HT-29 (cell line): Measurements from ENCODE around the gene HS6ST2. TPM values are rescaled to one million over a fixed set of nuclear protein-coding genes. Genes with fewer than 3 reads are reported as not detected.
A peak's percentile ranks its signal among the peaks of the same experiment; 100 is the strongest.

Experiments used
- DNase-seq: peaks from one replicate; pipeline ENCODE4 v3.0.0-alpha.2; 2015; ENCODE audit warnings: low spot score
- total RNA-seq: library from RNA; depleted of rRNA; stranded (reverse); fragments of >200 nt; shearing (Covaris generic); gene quantifications from 2 replicates; pipeline ENCODE4 v1.2.3, GENCODE V29; 2014

Gene HS6ST2
- total RNA-seq, 1 experiment from 2014 or later: not detected

- DNase-seq: no peak
Measured at GRCh38 chrX:132848296-132848970, 110.0 kb downstream of the HS6ST2 start.

GRCh38 chrX:132843363-132843762, 115.1 kb downstream of the HS6ST2 start:
- DNase-seq: no peak

- DNase-seq: no peak
Measured at GRCh38 chrX:132842460-132843238, 115.8 kb downstream of the HS6ST2 start.

- no peak for DNase-seq
Measured at GRCh38 chrX:132837967-132838366, 120.5 kb downstream of the HS6ST2 start.

GRCh38 chrX:132837126-132837525, 121.3 kb downstream of the HS6ST2 start:
- peak; percentile 3 for DNase-seq

GRCh38 chrX:132836471-132836870, 122.0 kb downstream of the HS6ST2 start:
- DNase-seq: no peak

GRCh38 chrX:132834741-132835140, 123.7 kb downstream of the HS6ST2 start:
- no peak for DNase-seq

- no peak for DNase-seq
Measured at GRCh38 chrX:132834109-132834508, 124.3 kb downstream of the HS6ST2 start.

- no peak for DNase-seq
Measured at GRCh38 chrX:132833373-132833772, 125.1 kb downstream of the HS6ST2 start.

- no peak for DNase-seq
Measured at GRCh38 chrX:132831336-132831973, 127.0 kb downstream of the HS6ST2 start.

- no peak for DNase-seq
Measured at GRCh38 chrX:132822634-132823012, 135.8 kb downstream of the HS6ST2 start.

- DNase-seq: no peak
Measured at GRCh38 chrX:132821974-132822633, 136.3 kb downstream of the HS6ST2 start.

- no peak for DNase-seq
Measured at GRCh38 chrX:132820675-132821074, 137.8 kb downstream of the HS6ST2 start.

GRCh38 chrX:132819711-132820264, 138.6 kb downstream of the HS6ST2 start:
- DNase-seq: no peak

GRCh38 chrX:132818638-132819037, 139.8 kb downstream of the HS6ST2 start:
- no peak for DNase-seq

- DNase-seq: no peak
Measured at GRCh38 chrX:132815643-132816042, 142.8 kb downstream of the HS6ST2 start.

GRCh38 chrX:132810964-132811712, 147.3 kb downstream of the HS6ST2 start:
- no peak for DNase-seq

GRCh38 chrX:132810488-132810887, 147.9 kb downstream of the HS6ST2 start:
- DNase-seq: no peak

GRCh38 chrX:132809581-132809980, 148.8 kb downstream of the HS6ST2 start:
- no peak for DNase-seq

GRCh38 chrX:132807411-132808030, 150.9 kb downstream of the HS6ST2 start:
- DNase-seq: no peak

- no peak for DNase-seq
Measured at GRCh38 chrX:132802033-132802432, 156.4 kb downstream of the HS6ST2 start.
